Ascending aorta (tissue), 2 donors: Measurements from ENCODE around the gene ADAM30. TPM values are rescaled to one million over a fixed set of nuclear protein-coding genes. Genes with fewer than 3 reads are reported as not detected.

Experiments used
- DNase-seq, 2 donors: peaks; one replicate each; pipeline ENCODE4 v3.0.0-alpha.2; 2019; ENCODE audit warnings: low spot score in 2 of 2
- H3K27ac ChIP-seq, 2 donors: fragments of 200-600 bp; sonication (generic); one replicate each; pipeline ENCODE4 v1.5.1; 2016 to 2017; ENCODE audit warnings: mild to moderate bottlenecking in 1 of 2
- H3K27me3 ChIP-seq: fragments of 200-600 bp; sonication (generic); one replicate; pipeline ENCODE4 v1.5.1; 2017
- H3K36me3 ChIP-seq, 2 donors: fragments of 200-600 bp; sonication (generic); one replicate each; pipeline ENCODE4 v1.5.1; 2016
- H3K4me1 ChIP-seq, 2 donors: fragments of 200-600 bp; sonication (generic); one replicate each; pipeline ENCODE4 v1.5.1; 2016 to 2017; ENCODE audit warnings: mild to moderate bottlenecking in 1 of 2
- H3K4me3 ChIP-seq, 2 donors: fragments of 200-600 bp; sonication (generic); one replicate each; pipeline ENCODE4 v1.5.1; 2016 to 2017; ENCODE audit warnings: mild to moderate bottlenecking in 1 of 2
- H3K9me3 ChIP-seq, 2 donors: fragments of 200-600 bp; sonication (generic); one replicate each; pipeline ENCODE4 v1.5.1; 2016
- CTCF ChIP-seq, 3 experiments: fragments of 200-600 bp in 2 of 3; fragments of 450-650 bp in 1 of 3; sonication (generic) in 2 of 3; IDR thresholded peaks; one replicate each; pipeline ENCODE4 v1.5.1; 2016 to 2019; ENCODE audit warnings: antibody characterized with exemption in 3 of 3, mild to moderate bottlenecking in 1 of 3, moderate library complexity in 1 of 3
- intact Hi-C: fragments of 100-400 bp; cut with DNase I; formaldehyde crosslinking; loops from one replicate; pipeline ENCODE4 v1.15.1; 2023
- total RNA-seq: library from RNA; depleted of rRNA; stranded (reverse); fragments of >200 nt; gene quantifications from one replicate; pipeline ENCODE4 v1.1.0, GENCODE V29; 2016

Gene ADAM30
- total RNA-seq, 1 donor from 2014 or later, result not detected

GRCh38 chr1:119882132-119883049, 13.9 kb downstream of the ADAM30 start:
- no peak for DNase-seq
- TF ChIP-seq CTCF (IDR thresholded peaks at IDR 0.05), result no peak
- Histone ChIP-seq H3K27me3 (no peaks in the 10 kb centered on the region), H3K4me3 (no peak overlapping the region), H3K27ac (no peak overlapping the region), H3K9me3 (no peaks in the 10 kb centered on the region), H3K4me1 (peaks cover 0 to 8% of the 10 kb centered on the region in 2 donors), H3K36me3 (no peaks in the 10 kb centered on the region)
- intact Hi-C loops, result no loop called here

- H3K27me3 ChIP-seq, result no peaks in the 10 kb centered on the region
- no peak for TF ChIP-seq CTCF (IDR thresholded peaks at IDR 0.05)
- intact Hi-C loops, result no loop called here
- no peak for DNase-seq
- H3K9me3 ChIP-seq, result no peaks in the 10 kb centered on the region
- H3K36me3 ChIP-seq, result no peaks in the 10 kb centered on the region
- H3K4me3 ChIP-seq, result no peak overlapping the region
- H3K4me1 ChIP-seq, result peaks cover 0 to 4% of the 10 kb centered on the region in 2 donors
- H3K27ac ChIP-seq, result no peak overlapping the region
Measured at GRCh38 chr1:119879510-119880434, 16.5 kb downstream of the ADAM30 start.

- Histone ChIP-seq H3K36me3 (no peaks in the 10 kb centered on the region), H3K4me1 (peaks cover 4% of the 10 kb centered on the region in 2 donors), H3K27me3 (no peaks in the 10 kb centered on the region), H3K27ac (no peak overlapping the region), H3K9me3 (no peaks in the 10 kb centered on the region), H3K4me3 (no peak overlapping the region)
- intact Hi-C loops, result no loop called here
- DNase-seq, result no peak
- no peak for TF ChIP-seq CTCF (IDR thresholded peaks at IDR 0.05)
Measured at GRCh38 chr1:119878171-119878570, 18.1 kb downstream of the ADAM30 start.

- Histone ChIP-seq H3K27ac (no peak overlapping the region), H3K4me1 (peaks cover 4 to 9% of the 10 kb centered on the region in 2 donors), H3K27me3 (no peaks in the 10 kb centered on the region), H3K36me3 (no peaks in the 10 kb centered on the region), H3K4me3 (no peak overlapping the region), H3K9me3 (no peaks in the 10 kb centered on the region)
- no peak for DNase-seq
- no peak for TF ChIP-seq CTCF (IDR thresholded peaks at IDR 0.05)
- intact Hi-C loops, result loop anchor here (5.0 kb wide), 2 partner anchors 68 to 273 kb away; no protein-coding TSS in a partner anchor
Measured at GRCh38 chr1:119874186-119874585, 22.1 kb downstream of the ADAM30 start.

- no peaks in the 10 kb centered on the region for H3K9me3 ChIP-seq
- DNase-seq, result no peak
- peak overlapping the region in 1 of 2 donors; percentile 33 for H3K27ac ChIP-seq
- intact Hi-C loops, result loop anchor here (5.0 kb wide), 2 partner anchors 69 to 274 kb away; no protein-coding TSS in a partner anchor
- H3K4me3 ChIP-seq, result no peak overlapping the region
- H3K27me3 ChIP-seq, result no peaks in the 10 kb centered on the region
- no peak for TF ChIP-seq CTCF (IDR thresholded peaks at IDR 0.05)
- H3K4me1 ChIP-seq, result peaks cover 4 to 9% of the 10 kb centered on the region in 2 donors
- no peaks in the 10 kb centered on the region for H3K36me3 ChIP-seq
Measured at GRCh38 chr1:119873135-119874015, 22.9 kb downstream of the ADAM30 start.
